ENCODE measurements around the gene TENT5C.

Gene TENT5C

GRCh38 chr1:117618450-117619122 lies 12.7 kb downstream of the TENT5C start:
- Histone ChIP-seq H3K9me3 (no peaks in the 10 kb centered on the region), H3K4me3 (no peak overlapping the region), H3K36me3 (replicated peaks) (no peaks in the 10 kb centered on the region), H3K27me3 (ENCODE audit: low read depth) (no peaks in the 10 kb centered on the region), H3K4me1 (no peaks in the 10 kb centered on the region)
- in situ Hi-C loops (cut with MboI; ENCODE audit: low sequenced_read_pairs): no loop called here
- no peak for DNase-seq (ENCODE audit: low spot score in 2 of 2)

- Histone ChIP-seq H3K4me3 (no peak overlapping the region), H3K36me3 (replicated peaks) (no peaks in the 10 kb centered on the region), H3K9me3 (no peaks in the 10 kb centered on the region), H3K4me1 (no peaks in the 10 kb centered on the region), H3K27me3 (ENCODE audit: low read depth) (no peaks in the 10 kb centered on the region)
- no peak for DNase-seq (ENCODE audit: low spot score in 2 of 2)
- in situ Hi-C loops (cut with MboI; ENCODE audit: low sequenced_read_pairs): no loop called here
Measured at GRCh38 chr1:117620440-117620839, 14.6 kb downstream of the TENT5C start.

GRCh38 chr1:117621316-117621715 lies 15.5 kb downstream of the TENT5C start:
- Histone ChIP-seq H3K4me3 (no peak overlapping the region), H3K36me3 (replicated peaks) (no peaks in the 10 kb centered on the region), H3K4me1 (no peaks in the 10 kb centered on the region), H3K27me3 (ENCODE audit: low read depth) (no peaks in the 10 kb centered on the region), H3K9me3 (no peaks in the 10 kb centered on the region)
- in situ Hi-C loops (cut with MboI; ENCODE audit: low sequenced_read_pairs): no loop called here
- DNase-seq (ENCODE audit: low spot score in 2 of 2): no peak

GRCh38 chr1:117622726-117623125 lies 16.9 kb downstream of the TENT5C start:
- no peak for DNase-seq (ENCODE audit: low spot score in 2 of 2)
- Histone ChIP-seq H3K9me3 (no peaks in the 10 kb centered on the region), H3K27me3 (ENCODE audit: low read depth) (no peaks in the 10 kb centered on the region), H3K36me3 (replicated peaks) (no peaks in the 10 kb centered on the region), H3K4me1 (no peaks in the 10 kb centered on the region), H3K4me3 (no peak overlapping the region)
- in situ Hi-C loops (cut with MboI; ENCODE audit: low sequenced_read_pairs): no loop called here

GRCh38 chr1:117623141-117623540 lies 17.3 kb downstream of the TENT5C start:
- in situ Hi-C loops (cut with MboI; ENCODE audit: low sequenced_read_pairs): no loop called here
- DNase-seq (ENCODE audit: low spot score in 2 of 2): no peak
- Histone ChIP-seq H3K9me3 (no peaks in the 10 kb centered on the region), H3K27me3 (ENCODE audit: low read depth) (no peaks in the 10 kb centered on the region), H3K4me3 (no peak overlapping the region), H3K4me1 (no peaks in the 10 kb centered on the region), H3K36me3 (replicated peaks) (no peaks in the 10 kb centered on the region)

- Histone ChIP-seq H3K27me3 (ENCODE audit: low read depth) (no peaks in the 10 kb centered on the region), H3K4me1 (no peaks in the 10 kb centered on the region), H3K9me3 (no peaks in the 10 kb centered on the region), H3K4me3 (no peak overlapping the region), H3K36me3 (replicated peaks) (no peaks in the 10 kb centered on the region)
- no peak for DNase-seq (ENCODE audit: low spot score in 2 of 2)
- in situ Hi-C loops (cut with MboI; ENCODE audit: low sequenced_read_pairs): no loop called here
Measured at GRCh38 chr1:117623698-117624097, 17.9 kb downstream of the TENT5C start.

- H3K9me3 ChIP-seq: no peaks in the 10 kb centered on the region
- no peaks in the 10 kb centered on the region for H3K27me3 ChIP-seq (ENCODE audit: low read depth)
- H3K36me3 ChIP-seq (replicated peaks): no peaks in the 10 kb centered on the region
- no peaks in the 10 kb centered on the region for H3K4me1 ChIP-seq
- in situ Hi-C loops (cut with MboI; ENCODE audit: low sequenced_read_pairs): no loop called here
- DNase-seq (ENCODE audit: low spot score in 2 of 2): no peak
- no peak overlapping the region for H3K4me3 ChIP-seq
Measured at GRCh38 chr1:117627546-117628130, 21.8 kb downstream of the TENT5C start.

GRCh38 chr1:117628343-117628742 lies 22.5 kb downstream of the TENT5C start:
- Histone ChIP-seq H3K4me1 (no peaks in the 10 kb centered on the region), H3K36me3 (replicated peaks) (no peaks in the 10 kb centered on the region), H3K4me3 (no peak overlapping the region), H3K27me3 (ENCODE audit: low read depth) (no peaks in the 10 kb centered on the region), H3K9me3 (no peaks in the 10 kb centered on the region)
- in situ Hi-C loops (cut with MboI; ENCODE audit: low sequenced_read_pairs): no loop called here
- no peak for DNase-seq (ENCODE audit: low spot score in 2 of 2)

- in situ Hi-C loops (cut with MboI; ENCODE audit: low sequenced_read_pairs): no loop called here
- H3K4me1 ChIP-seq: no peaks in the 10 kb centered on the region
Measured at GRCh38 chr1:117629625-117630422, 24.0 kb downstream of the TENT5C start.

GRCh38 chr1:117630423-117630998 lies 24.7 kb downstream of the TENT5C start:
- no peak for DNase-seq (ENCODE audit: low spot score in 2 of 2)
- Histone ChIP-seq H3K9me3 (no peaks in the 10 kb centered on the region), H3K27me3 (ENCODE audit: low read depth) (no peaks in the 10 kb centered on the region), H3K36me3 (replicated peaks) (no peaks in the 10 kb centered on the region), H3K4me3 (no peak overlapping the region), H3K4me1 (no peaks in the 10 kb centered on the region)
- in situ Hi-C loops (cut with MboI; ENCODE audit: low sequenced_read_pairs): no loop called here

More at GRCh38 chr1:117629625-117630422, 24.0 kb downstream of the TENT5C start:
- Histone ChIP-seq H3K9me3 (no peaks in the 10 kb centered on the region), H3K27me3 (ENCODE audit: low read depth) (no peaks in the 10 kb centered on the region), H3K36me3 (replicated peaks) (no peaks in the 10 kb centered on the region), H3K4me3 (no peak overlapping the region)
- no peak for DNase-seq (ENCODE audit: low spot score in 2 of 2)

GRCh38 chr1:117631359-117632160 lies 25.7 kb downstream of the TENT5C start:
- Histone ChIP-seq H3K36me3 (replicated peaks) (no peaks in the 10 kb centered on the region), H3K4me3 (no peak overlapping the region), H3K27me3 (ENCODE audit: low read depth) (no peaks in the 10 kb centered on the region), H3K4me1 (no peaks in the 10 kb centered on the region), H3K9me3 (no peaks in the 10 kb centered on the region)
- in situ Hi-C loops (cut with MboI; ENCODE audit: low sequenced_read_pairs): no loop called here
- DNase-seq (ENCODE audit: low spot score in 2 of 2): no peak

- no peak for DNase-seq (ENCODE audit: low spot score in 2 of 2)
- Histone ChIP-seq H3K4me3 (no peak overlapping the region), H3K9me3 (no peaks in the 10 kb centered on the region), H3K4me1 (no peaks in the 10 kb centered on the region), H3K27me3 (ENCODE audit: low read depth) (no peaks in the 10 kb centered on the region), H3K36me3 (replicated peaks) (no peaks in the 10 kb centered on the region)
- in situ Hi-C loops (cut with MboI; ENCODE audit: low sequenced_read_pairs): no loop called here
Measured at GRCh38 chr1:117632269-117633067, 26.6 kb downstream of the TENT5C start.

GRCh38 chr1:117633068-117633345 lies 27.2 kb downstream of the TENT5C start:
- Histone ChIP-seq H3K27me3 (ENCODE audit: low read depth) (no peaks in the 10 kb centered on the region), H3K9me3 (no peaks in the 10 kb centered on the region), H3K4me1 (no peaks in the 10 kb centered on the region), H3K36me3 (replicated peaks) (no peaks in the 10 kb centered on the region), H3K4me3 (no peak overlapping the region)
- no peak for DNase-seq (ENCODE audit: low spot score in 2 of 2)
- in situ Hi-C loops (cut with MboI; ENCODE audit: low sequenced_read_pairs): no loop called here

Measured in HAP-1 (cell line).